GM19239 (cell line): ENCODE results near the gene FMN2.
"Not testable (repeated sequence)": the region's sequence is repeated elsewhere in the genome, so short reads cannot be mapped to it uniquely, and the experiment has no call there.

Source experiments
- DNase-seq: peaks from one replicate; pipeline ENCODE4 v3.0.0; 2011; ENCODE audit warnings: low spot score; ENCODE audit not compliant: insufficient read length
- FAIRE-seq: peaks from 2 replicates; lab custom pipeline; 2011; peaks lifted over from hg19 to GRCh38; lab: Jason Lieb, UNC

The FMN2 gene

DNA sequence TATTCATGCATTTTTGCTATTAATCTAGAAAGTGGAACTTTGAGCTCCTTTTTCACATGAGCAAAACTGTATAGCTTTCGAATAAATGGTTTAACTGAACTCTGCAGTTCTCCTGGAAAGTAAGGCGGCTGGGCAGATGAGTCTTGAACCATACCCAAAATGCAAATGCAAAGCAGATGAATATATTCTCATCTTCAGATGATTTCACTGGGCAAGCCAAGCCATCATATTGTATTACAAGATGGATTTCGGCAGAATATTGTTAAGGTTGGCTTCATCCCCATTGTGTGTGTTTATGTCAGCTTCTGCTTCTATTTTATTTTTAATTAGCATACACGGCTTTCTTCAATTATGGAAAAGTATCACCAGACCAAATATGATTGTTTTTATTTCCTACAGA is 310.6 kb downstream of the FMN2 start:
- FAIRE-seq (no peak), DNase-seq (no peak)

DNA sequence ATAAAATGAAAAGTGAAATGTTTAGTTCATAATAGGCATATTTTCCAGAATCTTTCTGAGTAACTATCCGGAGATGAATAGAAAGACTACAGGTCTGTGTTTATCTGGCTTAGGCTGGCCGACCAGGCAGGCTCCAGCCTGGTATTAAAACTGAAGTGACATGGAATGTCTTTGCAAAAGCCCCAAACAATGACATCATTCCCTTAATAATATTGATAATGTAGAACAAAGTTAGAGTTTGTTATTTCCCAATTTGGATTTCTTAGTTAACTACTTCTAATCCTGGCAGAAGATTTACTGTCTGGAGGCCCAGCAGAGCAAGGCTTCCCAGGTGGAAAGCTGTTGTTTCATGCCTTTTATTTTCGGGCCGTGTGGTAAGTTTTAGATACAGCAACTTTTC is 312.6 kb downstream of the FMN2 start:
- FAIRE-seq, result no peak

DNA sequence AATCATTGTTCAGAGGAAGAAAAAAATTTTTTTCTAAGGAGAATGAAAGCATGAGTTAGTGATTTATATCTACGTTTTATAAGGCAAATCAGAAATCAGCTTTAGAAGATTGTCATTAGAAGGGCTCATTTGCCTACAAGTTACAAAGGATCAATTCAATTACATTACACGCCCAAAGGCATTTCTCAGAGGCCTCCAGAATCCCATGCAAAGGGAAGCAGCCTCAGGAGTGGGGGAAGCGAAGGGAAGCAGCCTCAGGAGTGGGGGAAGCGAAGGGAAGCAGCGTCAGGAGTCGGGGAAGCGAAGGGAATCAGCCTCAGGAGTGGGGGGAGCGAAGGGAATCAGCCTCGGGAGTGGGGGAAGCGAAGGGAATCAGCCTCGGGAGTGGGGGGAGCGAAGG is 314.1 kb downstream of the FMN2 start:
- no peak for FAIRE-seq
- no peak for DNase-seq

More for the DNA sequence above, 312.6 kb downstream of the FMN2 start:
- DNase-seq, result no peak

DNA sequence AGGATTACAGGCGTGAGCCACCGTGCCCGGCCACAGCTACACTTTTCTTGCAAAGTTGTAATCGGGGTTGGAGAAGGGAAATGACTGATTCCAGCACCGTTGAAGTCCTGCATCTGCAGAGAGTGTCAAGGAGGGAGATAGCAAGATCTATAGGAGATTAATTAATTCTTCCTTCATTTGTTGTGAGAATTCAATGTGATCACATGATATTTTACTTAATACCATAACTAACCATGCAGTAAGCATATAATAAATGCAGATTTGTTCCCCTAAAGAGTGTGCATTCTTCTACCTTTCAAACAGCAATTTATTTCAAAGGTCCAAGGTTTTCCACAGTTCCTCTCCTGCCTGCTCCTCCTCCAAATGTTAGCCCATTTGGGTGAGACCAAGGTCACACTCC is 315.7 kb downstream of the FMN2 start:
- DNase-seq, result no peak
- FAIRE-seq, result no peak

DNA sequence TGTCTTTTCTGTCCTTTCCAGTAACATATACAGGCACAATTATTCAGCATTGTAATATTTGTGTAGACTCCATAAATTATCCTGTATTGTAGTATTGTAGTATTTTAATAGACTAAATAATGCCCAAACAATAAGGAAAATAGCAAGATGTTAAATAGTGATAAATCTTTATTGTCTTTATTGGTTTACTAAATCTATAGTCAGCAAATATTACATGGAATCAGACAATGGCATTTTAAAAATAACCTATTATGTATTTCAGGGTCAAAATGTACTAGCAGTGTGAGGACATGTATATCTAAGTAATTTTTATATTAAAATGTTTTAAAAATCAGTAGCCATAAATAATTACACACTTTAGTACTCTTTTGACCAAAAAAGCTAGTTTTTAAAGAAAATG is 317.9 kb downstream of the FMN2 start:
- DNase-seq (no peak), FAIRE-seq (no peak)

DNA sequence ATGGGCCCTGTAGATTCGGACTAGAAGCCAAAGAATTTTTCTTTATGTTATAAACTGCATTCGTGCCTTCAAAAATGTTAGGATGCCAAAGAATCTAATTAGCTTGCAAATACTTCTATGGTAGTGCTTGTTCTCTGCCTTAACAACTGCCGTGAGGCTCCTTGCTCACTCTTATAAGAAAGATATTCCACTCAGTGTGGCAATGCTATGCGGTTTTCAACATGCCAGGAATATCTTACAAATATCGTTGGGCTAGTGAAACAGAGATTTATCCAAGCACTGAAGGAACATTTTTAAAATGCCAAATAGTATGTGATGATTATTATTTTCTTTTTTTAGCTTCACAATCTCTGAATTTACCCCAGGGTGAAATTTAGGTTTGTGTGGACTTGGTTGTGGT is 322.0 kb downstream of the FMN2 start:
- DNase-seq (no peak), FAIRE-seq (no peak)

DNA sequence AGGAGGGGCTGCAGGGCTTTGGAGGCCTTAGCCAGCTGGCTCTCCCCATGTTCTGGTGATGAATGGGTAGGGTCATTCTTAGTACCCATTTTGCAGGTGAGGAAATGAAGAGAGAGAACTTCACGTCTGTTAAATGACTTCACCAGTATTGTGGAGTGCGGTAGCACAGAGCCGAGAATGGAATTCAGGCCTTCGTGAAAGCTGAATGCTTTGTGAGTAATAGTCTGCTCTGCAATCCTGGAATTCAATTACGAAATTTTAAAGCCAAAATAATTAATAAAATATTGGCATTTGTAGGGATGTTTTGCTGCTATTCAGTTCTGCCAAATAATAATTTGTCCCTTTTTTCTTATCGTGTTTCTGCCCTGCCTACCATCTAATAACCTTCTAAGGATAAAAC is 322.6 kb downstream of the FMN2 start:
- no peak for FAIRE-seq
- DNase-seq, result no peak

DNA sequence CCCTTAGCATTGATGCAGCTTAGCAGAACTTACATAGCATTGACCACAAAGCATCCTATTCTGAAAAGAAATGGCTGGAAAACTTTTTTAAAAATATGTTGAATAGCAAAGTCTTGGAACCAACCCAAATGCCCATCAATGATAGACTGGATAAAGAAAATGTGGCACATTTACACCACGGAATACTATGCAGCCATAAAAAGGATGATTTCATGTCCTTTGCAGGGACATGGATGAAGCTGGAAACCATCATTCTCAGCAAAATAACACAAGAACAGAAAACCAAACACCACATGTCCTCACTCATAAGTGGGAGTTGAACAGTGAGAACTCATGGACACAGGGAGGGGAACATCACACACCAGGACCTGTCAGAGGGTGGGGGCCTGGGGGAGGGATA is 323.3 kb downstream of the FMN2 start:
- FAIRE-seq, DNase-seq: not testable (repeated sequence)

DNA sequence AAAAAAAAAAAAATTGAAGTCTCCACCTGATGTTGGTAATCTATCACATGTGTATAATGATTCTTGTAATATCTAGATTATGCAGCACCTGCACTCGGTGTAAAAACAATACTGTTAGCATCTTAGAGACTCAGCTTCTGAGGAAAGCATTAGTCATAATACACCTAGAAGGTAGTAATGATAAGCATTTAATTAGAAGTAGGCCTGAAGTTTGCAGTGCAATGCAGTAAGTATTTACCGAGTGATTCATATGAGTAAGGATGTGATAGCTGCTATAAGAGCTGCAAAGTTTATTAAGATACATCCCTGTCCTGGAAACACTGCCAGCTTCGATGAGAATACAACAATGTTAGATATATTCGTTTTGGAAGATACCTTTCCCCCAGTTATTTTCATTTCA is 323.8 kb downstream of the FMN2 start:
- FAIRE-seq (no peak), DNase-seq (no peak)

DNA sequence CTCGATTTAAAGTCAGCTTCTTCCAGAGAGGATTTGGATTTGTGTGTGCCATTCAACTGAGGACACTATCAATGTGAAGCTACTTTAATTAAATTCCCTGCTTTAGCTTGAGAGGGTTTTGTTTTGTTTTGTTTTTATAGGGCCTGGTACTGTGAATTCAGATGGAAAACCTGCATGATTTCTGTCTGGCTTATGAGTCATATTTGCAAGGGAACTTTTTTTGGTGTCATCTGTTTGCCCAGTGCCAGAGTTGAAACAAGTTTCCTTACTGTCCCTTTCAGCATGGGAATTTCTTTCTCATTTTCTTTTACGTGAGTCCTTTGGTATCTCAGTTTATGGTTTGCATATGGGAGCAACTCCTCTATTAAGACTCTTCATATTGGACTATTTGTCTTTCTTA is 325.6 kb downstream of the FMN2 start:
- FAIRE-seq (no peak), DNase-seq (no peak)

DNA sequence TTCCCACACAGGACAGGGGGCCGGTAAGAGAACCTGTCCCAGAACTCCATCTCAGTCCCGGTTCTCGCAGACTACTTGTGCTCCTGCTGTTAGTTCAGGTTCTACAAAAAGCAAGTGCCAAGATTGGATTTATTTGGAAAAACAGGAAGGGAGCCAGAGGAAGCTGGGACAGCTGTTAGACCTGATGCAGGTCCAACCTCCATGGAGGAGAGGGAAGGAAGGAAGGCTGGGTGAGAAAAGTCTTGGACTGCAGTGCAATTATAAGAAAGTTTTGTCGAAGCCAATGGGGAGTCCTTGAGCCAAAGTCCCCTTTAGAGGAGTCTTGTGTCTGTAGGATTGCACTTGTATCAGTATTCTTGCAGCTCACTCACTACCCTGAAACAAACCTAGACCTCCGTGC is 329.1 kb downstream of the FMN2 start:
- DNase-seq (no peak), FAIRE-seq (no peak)

DNA sequence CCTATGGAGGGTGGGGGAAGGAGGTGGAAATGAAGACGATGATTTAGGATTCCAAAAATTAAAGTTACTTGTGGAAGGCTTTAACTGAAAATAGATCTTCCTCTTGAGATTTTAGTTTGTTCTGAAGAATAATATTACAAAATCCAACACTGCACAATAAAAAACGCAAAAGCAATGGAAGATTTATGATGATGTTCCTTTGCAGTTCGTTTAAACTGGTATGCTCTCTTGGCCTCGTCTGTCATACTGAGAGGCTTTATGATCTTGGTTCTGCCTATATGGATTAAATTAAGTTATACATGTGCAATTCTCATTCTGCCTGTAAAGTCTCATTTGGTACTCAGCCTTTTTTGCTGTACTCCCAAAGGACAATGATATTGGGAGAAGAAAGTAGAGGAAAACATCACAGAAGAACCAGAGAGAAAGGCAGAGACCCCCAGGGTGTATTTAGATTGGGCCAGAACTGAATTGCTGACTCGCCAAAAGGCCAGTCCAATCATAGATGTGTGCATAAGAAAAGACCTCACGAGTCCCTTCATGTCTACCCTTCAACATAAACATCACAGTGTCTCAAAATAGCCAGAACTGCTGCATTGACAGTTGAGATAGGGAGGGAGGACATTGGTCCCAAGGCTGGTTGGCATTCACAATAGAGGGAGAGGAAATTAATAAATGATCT is 331.7 kb downstream of the FMN2 start:
- no peak for DNase-seq
- FAIRE-seq, result no peak

DNA sequence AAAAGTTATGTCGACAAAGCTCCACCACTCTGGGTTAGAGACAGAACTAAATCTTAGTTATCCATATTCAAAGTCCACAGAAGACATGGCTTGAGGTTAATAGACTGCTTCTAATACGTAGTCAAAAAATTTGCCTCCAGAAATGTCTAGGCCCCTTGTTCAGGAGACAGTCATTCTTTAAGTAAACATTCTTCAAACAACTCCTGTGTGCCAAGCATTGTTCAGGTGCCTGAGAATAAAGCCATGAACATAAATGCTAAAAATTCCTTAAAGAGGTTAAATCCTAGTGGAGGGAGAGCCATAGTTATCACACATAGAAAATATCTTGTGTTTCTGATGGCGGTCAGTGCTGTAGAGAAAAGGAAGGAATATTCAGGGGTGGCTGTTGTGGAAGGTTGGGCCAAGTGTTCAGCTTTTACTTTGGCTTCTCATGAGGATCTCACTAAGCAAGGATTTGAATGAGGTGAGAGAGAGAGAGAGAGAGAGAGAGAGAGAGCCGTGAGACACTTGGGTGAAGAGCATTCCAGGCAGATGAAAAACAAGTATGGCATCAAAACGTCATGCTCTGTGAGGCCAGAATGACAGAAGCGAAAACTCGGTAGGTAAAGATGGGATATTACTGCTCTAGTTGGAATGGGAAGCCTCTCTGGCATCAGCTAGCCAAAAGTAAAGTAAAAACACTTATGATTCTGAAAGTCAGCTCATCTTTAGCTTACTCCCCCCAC is 333.2 kb downstream of the FMN2 start:
- DNase-seq (no peak), FAIRE-seq (no peak)

DNA sequence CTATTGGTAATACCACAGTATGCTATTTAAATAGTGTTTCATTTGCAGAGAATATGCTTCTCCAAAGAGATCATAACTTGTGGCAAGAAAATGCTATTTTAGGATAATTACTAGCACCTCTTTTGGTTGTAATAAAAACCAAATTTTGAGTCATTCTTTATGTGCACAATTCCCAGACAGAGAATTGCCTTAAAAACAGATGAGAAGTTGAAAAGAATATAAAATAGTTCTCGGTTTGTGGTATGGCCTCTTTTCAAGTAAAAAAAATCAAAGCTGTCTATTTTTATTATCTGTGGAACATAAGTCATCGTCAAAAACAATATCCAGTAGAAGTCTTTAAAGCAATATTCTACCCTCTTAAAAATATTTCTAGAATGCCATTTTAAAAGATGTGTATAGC is 334.4 kb downstream of the FMN2 start:
- no peak for DNase-seq

DNA sequence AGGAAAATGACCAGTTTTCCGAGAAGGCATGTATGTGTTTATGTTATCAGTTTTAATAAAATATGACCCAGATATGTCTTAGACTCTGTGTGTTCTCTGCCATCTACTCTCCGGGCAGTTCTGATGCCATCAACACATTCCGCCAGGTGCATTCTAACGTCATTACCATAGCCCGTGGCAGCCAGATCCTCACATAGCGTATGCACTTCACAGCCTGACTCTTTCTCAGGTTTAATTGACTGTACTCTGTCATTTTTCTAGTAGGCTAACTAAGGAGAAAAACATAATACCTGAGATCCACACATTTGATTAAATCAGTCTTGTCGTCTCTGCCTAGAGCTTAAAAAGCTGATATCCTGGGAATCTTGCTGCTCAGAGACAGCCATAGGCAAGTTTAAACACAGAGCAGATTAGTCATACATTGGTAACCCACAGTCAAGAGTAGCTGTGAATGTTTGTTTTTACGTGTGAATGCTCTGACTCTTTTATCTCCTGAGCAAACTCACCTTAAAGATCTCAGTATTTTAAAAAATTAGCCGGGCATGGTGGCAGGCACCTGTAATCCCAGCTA is 344.4 kb downstream of the FMN2 start:
- DNase-seq (no peak), FAIRE-seq (no peak)

More for the DNA sequence above, 334.4 kb downstream of the FMN2 start:
- FAIRE-seq, result no peak

DNA sequence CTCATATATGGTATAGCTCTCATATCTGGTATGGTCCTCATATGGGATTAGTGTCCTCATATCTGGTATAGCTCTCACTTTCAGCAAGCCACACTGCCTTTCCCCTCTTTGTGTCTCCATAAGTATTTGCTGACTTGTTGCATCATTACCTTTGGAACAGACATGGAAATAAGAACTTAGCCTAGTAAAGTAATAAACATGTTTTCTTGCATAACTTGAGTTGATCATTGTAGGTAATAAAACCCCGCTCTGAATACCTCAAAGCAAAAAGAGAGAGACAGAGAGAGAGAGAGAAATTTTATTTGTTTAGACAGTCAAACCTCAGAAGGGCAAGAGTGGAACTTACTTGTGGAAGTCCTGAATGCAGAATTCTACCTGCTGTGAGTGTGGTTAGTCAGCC is 350.0 kb downstream of the FMN2 start:
- DNase-seq, result no peak
- FAIRE-seq, result no peak

DNA sequence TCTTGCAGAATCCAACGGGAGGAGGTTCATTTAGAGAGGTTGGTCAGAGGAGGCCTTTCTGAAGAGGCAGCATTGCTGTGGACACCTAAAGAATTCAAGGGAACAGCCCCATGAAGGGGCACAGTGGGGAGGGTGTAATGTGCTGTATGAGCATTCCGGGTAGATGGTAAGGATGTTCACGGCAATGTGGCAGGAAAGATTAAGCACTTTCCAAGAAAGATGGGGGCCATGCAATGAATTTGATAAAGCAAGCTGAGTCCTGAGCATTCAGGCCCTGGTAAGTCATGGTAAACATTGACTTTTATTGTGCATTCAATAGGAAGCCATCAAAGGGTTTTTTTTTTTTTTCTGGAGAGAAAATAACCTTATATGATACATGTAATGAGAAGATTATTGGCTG is 353.7 kb downstream of the FMN2 start:
- FAIRE-seq (no peak), DNase-seq (no peak)

DNA sequence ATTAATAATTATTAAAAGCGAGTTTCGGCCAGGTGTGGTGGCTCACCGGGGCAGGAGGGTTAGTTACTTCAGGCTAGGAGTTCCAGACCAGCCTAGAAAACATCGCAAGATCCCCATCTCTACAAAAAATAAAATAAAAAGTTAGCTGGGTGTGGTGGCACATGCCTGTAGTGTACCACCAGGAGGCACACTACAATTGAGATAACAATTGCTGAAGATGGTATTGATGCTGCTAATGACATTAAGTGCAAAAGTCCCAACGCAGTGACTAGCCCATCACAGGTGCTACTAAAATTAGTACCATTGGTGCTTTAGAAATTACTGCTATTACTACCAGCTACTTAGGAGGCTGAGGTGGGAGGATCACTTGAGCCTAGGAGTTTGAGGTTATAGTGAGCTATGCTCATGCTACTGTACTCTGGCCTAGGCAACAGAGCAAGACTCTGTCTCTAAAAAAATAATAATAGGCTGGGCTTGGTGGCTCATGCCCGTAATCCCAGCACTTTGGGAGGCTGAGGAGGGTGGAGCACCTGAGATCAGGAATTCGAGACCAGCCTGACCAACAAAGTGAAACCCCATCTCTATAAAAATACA is 363.6 kb downstream of the FMN2 start:
- FAIRE-seq, result no peak
- no peak for DNase-seq

DNA sequence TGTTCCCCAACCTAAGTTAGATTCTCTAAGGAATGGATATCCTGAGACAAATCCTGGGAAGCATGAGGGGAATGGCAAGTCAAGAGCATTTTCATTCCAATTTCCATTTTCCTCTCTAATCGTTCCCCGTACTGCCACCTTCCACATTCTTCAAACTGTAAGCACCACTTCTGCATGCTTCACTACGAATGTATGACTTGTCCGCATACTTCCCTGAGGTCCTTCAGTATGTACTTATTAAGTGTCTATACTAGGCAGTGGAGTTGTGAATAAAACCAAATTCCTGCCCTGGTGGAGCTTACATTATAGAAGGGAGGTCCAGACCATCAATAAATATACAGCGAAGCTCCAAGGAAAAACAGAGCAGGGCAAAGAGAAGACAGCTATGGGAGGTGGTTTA is 365.5 kb downstream of the FMN2 start:
- DNase-seq, result no peak
- no peak for FAIRE-seq

DNA sequence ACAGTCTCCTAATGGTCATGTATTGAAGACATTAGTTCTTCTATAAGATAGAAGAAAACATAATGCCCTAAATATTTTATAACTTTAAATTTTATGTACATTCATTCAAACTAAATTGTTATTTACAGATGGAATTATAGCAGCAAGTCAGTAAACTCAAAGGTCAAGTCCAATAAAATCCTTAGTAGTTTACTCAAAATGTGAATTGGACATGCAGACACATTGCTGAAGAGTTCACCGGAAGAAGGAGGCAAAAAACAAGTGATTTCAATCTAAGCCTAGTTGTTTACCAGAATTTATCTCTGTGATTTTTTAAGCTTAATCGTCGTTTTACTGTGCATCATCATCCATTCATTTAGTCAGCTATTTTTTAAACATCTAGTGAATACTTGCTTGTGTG is 370.6 kb downstream of the FMN2 start:
- no peak for DNase-seq
- FAIRE-seq, result no peak

DNA sequence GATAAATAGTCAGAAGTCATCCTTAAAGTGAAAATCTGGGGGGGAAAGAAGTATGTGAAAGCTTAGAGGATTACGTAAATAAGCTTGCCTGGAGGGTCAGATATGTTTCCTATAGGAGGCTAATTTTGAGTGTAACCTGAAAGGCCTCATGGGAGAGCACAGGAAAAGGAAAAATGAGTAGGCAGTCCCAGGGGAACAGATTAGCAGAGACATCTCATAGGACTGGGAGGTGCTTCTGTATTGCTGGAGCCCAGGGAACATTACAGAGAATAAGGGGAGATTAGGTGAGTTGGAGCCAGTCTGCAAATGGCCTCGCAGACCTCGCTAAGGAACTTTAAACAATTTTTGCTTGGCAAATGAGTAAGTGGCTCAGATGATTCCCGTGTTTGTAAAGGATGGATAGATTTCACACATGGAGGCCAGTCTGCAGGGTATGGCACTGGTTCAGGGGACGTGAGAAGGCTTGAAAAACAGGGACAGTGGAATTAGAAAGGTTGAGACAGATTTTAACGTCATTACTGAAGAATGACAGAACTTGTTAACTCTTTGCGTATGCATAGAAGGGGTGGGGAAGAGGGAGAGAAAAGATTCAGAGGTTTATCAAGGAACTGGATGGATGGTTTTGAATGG is 371.2 kb downstream of the FMN2 start:
- FAIRE-seq (no peak), DNase-seq (no peak)
